Central memory CD8-positive, alpha-beta T cell (primary cell): ENCODE results near the gene PRIMPOL.
"Not testable (repeated sequence)": the region's sequence is repeated elsewhere in the genome, so short reads cannot be mapped to it uniquely, and the experiment has no call there.

ENCODE experiments used
- ATAC-seq: fragments of 150-1000 bp; cut with Tn5 transposase; replicated peaks from 2 replicates; pipeline ENCODE4 v1.10.0; 2022; ENCODE audit warnings: mild to moderate bottlenecking, moderate FRiP score, moderate number of reproducible peaks; ENCODE audit not compliant: poor library complexity, severe bottlenecking; ENCODE audit errors: extremely low read depth
- DNase-seq, 2 donors: peaks; one replicate each; pipeline ENCODE4 v3.0.0; 2021; ENCODE audit warnings: low spot score in 2 of 2
- H3K27ac Mint-ChIP-seq: one replicate; pipeline ENCODE4 v1.8.0; 2022; ENCODE audit warnings: low read depth, mild to moderate bottlenecking, moderate library complexity, mixed read lengths
- H3K27me3 Mint-ChIP-seq: one replicate; pipeline ENCODE4 v1.8.0; 2022; ENCODE audit warnings: mixed read lengths
- H3K36me3 Mint-ChIP-seq: one replicate; pipeline ENCODE4 v1.8.0; 2022; ENCODE audit warnings: mild to moderate bottlenecking, moderate library complexity, mixed read lengths; ENCODE audit not compliant: insufficient read depth
- H3K4me1 Mint-ChIP-seq: one replicate; pipeline ENCODE4 v1.8.0; 2022; ENCODE audit warnings: mixed read lengths
- H3K4me3 Mint-ChIP-seq: one replicate; pipeline ENCODE4 v1.8.0; 2022; ENCODE audit warnings: mild to moderate bottlenecking, moderate library complexity, mixed read lengths
- H3K9me3 Mint-ChIP-seq: one replicate; pipeline ENCODE4 v1.8.0; 2022; ENCODE audit warnings: mixed read lengths

Gene PRIMPOL, protein sequence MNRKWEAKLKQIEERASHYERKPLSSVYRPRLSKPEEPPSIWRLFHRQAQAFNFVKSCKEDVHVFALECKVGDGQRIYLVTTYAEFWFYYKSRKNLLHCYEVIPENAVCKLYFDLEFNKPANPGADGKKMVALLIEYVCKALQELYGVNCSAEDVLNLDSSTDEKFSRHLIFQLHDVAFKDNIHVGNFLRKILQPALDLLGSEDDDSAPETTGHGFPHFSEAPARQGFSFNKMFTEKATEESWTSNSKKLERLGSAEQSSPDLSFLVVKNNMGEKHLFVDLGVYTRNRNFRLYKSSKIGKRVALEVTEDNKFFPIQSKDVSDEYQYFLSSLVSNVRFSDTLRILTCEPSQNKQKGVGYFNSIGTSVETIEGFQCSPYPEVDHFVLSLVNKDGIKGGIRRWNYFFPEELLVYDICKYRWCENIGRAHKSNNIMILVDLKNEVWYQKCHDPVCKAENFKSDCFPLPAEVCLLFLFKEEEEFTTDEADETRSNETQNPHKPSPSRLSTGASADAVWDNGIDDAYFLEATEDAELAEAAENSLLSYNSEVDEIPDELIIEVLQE

GRCh38 chr4:184649026-184649970 is at the start of gene PRIMPOL, which contains the start of gene CASP3:
PRIMPOL (plus strand) TSS chr4:184649738; CDS start chr4:184657141, 7,403 bp downstream.
CASP3 (minus strand) TSS chr4:184649447; CDS start chr4:184638453, 10,994 bp downstream.
- peak within 1 kb of the TSS; percentile 94 for H3K27ac Mint-ChIP-seq
- H3K9me3 Mint-ChIP-seq, result no peaks in the 10 kb centered on the region
- DNase-seq, result peak; percentile 86 to 92
- H3K27me3 Mint-ChIP-seq, result no peaks in the 10 kb centered on the region
- peak; percentile 89 for ATAC-seq
- peaks cover 18% of the 10 kb centered on the region for H3K36me3 Mint-ChIP-seq
- peaks cover 60% of the 10 kb centered on the region for H3K4me1 Mint-ChIP-seq
- H3K4me3 Mint-ChIP-seq, result peak within 1 kb of the TSS; percentile 95

DNA sequence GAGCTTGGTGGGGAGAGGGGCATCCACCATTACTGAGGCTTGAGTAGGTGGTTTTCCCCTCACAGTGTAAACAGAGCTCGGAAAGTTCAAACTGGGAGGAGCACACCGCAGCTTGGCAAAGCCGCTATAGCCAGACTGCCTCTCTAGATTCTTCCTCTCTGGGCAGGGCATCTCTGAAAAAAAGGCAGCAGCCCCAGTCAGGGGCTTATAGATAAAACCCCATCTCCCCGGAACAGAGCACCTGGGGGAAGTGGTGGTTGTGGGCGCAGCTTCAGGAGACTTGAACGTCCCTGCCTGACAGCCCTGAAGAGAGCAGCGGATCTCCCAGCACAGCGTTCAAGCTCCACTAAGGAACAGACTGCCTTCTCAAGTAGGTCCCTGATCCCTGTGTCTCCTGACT is 48.6 kb upstream of the PRIMPOL start:
- H3K4me3 Mint-ChIP-seq, H3K36me3 Mint-ChIP-seq: not testable (repeated sequence)
- peaks cover 59% of the 10 kb centered on the region for H3K27me3 Mint-ChIP-seq

DNA sequence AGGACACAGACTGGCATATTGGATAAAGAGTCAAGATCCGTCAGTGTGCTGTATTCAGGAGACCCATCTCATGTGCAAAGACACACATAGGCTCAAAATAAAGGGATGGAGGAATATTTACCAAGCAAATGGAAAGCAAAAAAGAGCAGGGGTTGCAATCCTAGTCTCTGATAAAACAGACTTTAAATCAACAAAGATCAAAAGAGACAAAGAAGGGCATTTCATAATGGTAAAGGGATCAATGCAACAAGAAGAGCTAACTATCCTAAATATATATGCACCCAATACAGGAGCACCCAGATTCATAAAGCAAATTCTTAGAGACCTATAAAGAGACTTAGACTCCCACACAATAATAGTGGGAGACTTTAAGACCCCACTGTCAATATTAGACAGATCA is 46.7 kb upstream of the PRIMPOL start:
- not testable (repeated sequence) for H3K27ac Mint-ChIP-seq, H3K4me3 Mint-ChIP-seq, H3K9me3 Mint-ChIP-seq, H3K36me3 Mint-ChIP-seq, DNase-seq, ATAC-seq, H3K4me1 Mint-ChIP-seq
- peaks cover 57% of the 10 kb centered on the region for H3K27me3 Mint-ChIP-seq

More for the DNA sequence above, 48.6 kb upstream of the PRIMPOL start:
- H3K4me1 Mint-ChIP-seq, DNase-seq, ATAC-seq, H3K27ac Mint-ChIP-seq, H3K9me3 Mint-ChIP-seq: not testable (repeated sequence)

GRCh38 chr4:184607429-184607828 is 42.1 kb upstream of the PRIMPOL start:
- H3K9me3 Mint-ChIP-seq, ATAC-seq: not testable (repeated sequence)

GRCh38 chr4:184612074-184612473 is 37.5 kb upstream of the PRIMPOL start:
- Mint-ChIP-seq H3K9me3 (no peaks in the 10 kb centered on the region), H3K4me1 (no peaks in the 10 kb centered on the region), H3K27me3 (no peaks in the 10 kb centered on the region), H3K36me3 (no peaks in the 10 kb centered on the region), H3K4me3 (no peak overlapping the region), H3K27ac (no peak overlapping the region)
- DNase-seq, result no peak
- ATAC-seq, result no peak

More at GRCh38 chr4:184607429-184607828, 42.1 kb upstream of the PRIMPOL start:
- not testable (repeated sequence) for H3K27ac Mint-ChIP-seq, H3K4me3 Mint-ChIP-seq, H3K4me1 Mint-ChIP-seq, H3K36me3 Mint-ChIP-seq, DNase-seq
- H3K27me3 Mint-ChIP-seq, result peaks cover 14% of the 10 kb centered on the region

DNA sequence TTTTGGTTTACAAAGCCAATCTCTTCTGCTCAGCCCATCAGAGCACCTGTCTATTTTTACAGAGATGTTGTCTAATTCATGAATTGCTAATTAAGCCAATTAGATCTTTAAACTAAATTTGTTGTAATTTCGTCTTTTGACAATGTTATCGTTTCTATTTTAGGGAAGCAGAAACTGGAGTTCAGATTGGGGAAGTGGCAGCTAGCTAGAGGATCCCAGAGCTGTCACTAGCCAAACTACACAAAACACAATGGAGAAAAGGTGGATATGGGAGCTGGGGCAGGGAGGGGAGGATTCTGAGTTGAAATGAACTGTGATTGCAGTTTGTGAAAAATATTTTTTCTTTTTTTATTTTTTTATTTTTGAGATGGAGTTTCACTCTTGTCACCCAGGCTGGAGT is 36.1 kb upstream of the PRIMPOL start:
- H3K27me3 Mint-ChIP-seq, result no peaks in the 10 kb centered on the region
- H3K4me3 Mint-ChIP-seq, result no peak overlapping the region
- H3K9me3 Mint-ChIP-seq, result no peaks in the 10 kb centered on the region
- DNase-seq (no peak), ATAC-seq (no peak)
- no peak overlapping the region for H3K27ac Mint-ChIP-seq
- H3K36me3 Mint-ChIP-seq, result no peaks in the 10 kb centered on the region
- no peaks in the 10 kb centered on the region for H3K4me1 Mint-ChIP-seq

DNA sequence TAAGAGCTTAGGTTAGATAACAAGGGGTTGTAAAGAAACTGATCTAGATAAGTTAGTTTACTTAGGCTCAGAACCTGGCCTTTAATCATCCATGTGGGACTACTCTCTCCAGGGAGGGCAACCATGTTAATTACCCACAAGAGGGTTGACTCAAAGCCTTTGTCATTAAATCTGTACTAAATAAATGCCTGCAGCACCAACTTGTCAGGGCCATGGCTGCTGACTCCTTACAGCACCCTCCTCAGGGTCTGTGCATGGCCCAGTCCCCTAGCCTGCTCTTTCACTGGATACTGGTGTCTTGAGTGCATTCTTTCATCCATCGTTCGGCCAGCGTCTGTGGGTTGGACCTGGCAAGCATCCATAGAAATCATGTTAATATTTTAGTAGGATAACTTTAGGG is 35.0 kb upstream of the PRIMPOL start:
- no peaks in the 10 kb centered on the region for H3K27me3 Mint-ChIP-seq
- H3K27ac Mint-ChIP-seq, result no peak overlapping the region
- no peaks in the 10 kb centered on the region for H3K9me3 Mint-ChIP-seq
- no peaks in the 10 kb centered on the region for H3K36me3 Mint-ChIP-seq
- ATAC-seq (no peak), DNase-seq (no peak)
- H3K4me1 Mint-ChIP-seq, result no peaks in the 10 kb centered on the region
- no peak overlapping the region for H3K4me3 Mint-ChIP-seq

- DNase-seq, H3K4me1 Mint-ChIP-seq, H3K4me3 Mint-ChIP-seq, H3K27ac Mint-ChIP-seq, ATAC-seq, H3K36me3 Mint-ChIP-seq, H3K9me3 Mint-ChIP-seq, H3K27me3 Mint-ChIP-seq: not testable (repeated sequence)
Observed at GRCh38 chr4:184616168-184616567, 33.4 kb upstream of the PRIMPOL start.

DNA sequence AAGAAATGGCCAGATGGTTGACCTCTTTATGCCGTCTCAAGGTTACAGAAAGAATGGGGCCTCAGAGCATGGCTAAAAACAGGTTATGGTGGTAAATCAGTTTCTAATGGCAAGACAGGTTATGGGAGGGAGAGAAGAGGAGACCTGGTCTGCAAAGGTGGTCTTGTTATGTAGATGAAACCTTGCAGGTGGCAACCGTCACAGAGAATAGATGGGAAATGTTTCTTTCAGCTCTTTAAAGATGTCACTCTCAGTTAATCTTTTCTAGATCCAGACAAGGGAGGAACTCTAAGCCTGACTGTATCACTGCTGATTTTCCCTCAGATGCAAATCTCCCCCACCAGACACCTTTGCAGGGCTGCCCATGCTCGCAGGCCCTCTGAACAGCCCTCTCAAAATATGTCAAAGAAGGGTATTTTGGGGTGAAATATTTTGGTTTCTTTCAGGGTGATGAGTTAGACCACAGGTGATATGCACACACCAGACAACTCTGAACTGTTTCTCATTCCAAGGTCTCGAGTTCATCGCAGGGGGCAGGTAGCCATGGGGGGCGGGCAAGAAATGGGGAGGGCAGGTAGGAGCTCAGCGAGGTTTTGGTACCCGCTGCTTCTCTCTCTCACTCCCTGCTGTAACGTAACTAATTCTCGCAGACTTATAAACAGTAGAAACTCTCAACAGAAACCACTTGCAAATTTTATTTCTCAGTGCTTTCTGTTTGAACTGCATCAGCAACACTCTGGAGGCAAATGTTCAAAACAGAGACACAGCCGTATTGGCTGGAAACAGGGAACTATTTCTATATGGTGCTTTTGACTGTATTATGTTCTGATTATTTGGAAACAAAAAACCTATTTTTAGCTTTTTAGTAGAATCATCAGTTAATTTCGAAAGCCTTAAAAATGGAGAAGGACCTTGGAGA is 32.6 kb upstream of the PRIMPOL start:
- no peaks in the 10 kb centered on the region for H3K9me3 Mint-ChIP-seq
- ATAC-seq (no peak), DNase-seq (no peak)
- no peaks in the 10 kb centered on the region for H3K36me3 Mint-ChIP-seq
- no peaks in the 10 kb centered on the region for H3K27me3 Mint-ChIP-seq
- no peak overlapping the region for H3K4me3 Mint-ChIP-seq
- no peak overlapping the region for H3K27ac Mint-ChIP-seq
- H3K4me1 Mint-ChIP-seq, result no peaks in the 10 kb centered on the region

GRCh38 chr4:184617600-184618196 is 31.8 kb upstream of the PRIMPOL start:
- H3K27ac Mint-ChIP-seq, result no peak overlapping the region
- no peaks in the 10 kb centered on the region for H3K36me3 Mint-ChIP-seq

GRCh38 chr4:184620212-184620867 is 29.2 kb upstream of the PRIMPOL start:
- ATAC-seq (no peak), DNase-seq (no peak)
- Mint-ChIP-seq H3K9me3 (no peaks in the 10 kb centered on the region), H3K4me3 (no peak overlapping the region), H3K27me3 (no peaks in the 10 kb centered on the region), H3K4me1 (peaks cover 14% of the 10 kb centered on the region), H3K36me3 (no peaks in the 10 kb centered on the region), H3K27ac (no peak overlapping the region)

More at GRCh38 chr4:184617600-184618196, 31.8 kb upstream of the PRIMPOL start:
- Mint-ChIP-seq H3K27me3 (no peaks in the 10 kb centered on the region), H3K4me3 (no peak overlapping the region), H3K9me3 (no peaks in the 10 kb centered on the region), H3K4me1 (no peaks in the 10 kb centered on the region)
- DNase-seq (no peak), ATAC-seq (no peak)
